ENCODE data around the gene NUP214. TPM values are rescaled to one million over a fixed set of nuclear protein-coding genes. Genes with fewer than 3 reads are reported as not detected.

Gene NUP214
- total RNA-seq, 1 donor from 2014 or later: 56.5 TPM

GRCh38 chr9:131165523-131165922 lies 40.1 kb downstream of the NUP214 start:
- DNase-seq: no peak
- Mint-ChIP-seq H3K9me3 (ENCODE audit: unreplicated experiment) (no peaks in the 10 kb centered on the region), H3K4me1 (ENCODE audit: low read depth, unreplicated experiment) (peaks cover 15% of the 10 kb centered on the region), H3K36me3 (ENCODE audit: unreplicated experiment) (no peaks in the 10 kb centered on the region), H3K27ac (ENCODE audit: unreplicated experiment) (no peak overlapping the region), H3K27me3 (ENCODE audit: unreplicated experiment) (no peaks in the 10 kb centered on the region), H3K4me3 (ENCODE audit: unreplicated experiment) (no peak overlapping the region)
- TF ChIP-seq CTCF (IDR thresholded peaks at IDR 0.05; ENCODE audit: partially characterized antibody, unreplicated experiment): no peak

GRCh38 chr9:131167146-131167692 lies 41.8 kb downstream of the NUP214 start:
- Mint-ChIP-seq H3K9me3 (ENCODE audit: unreplicated experiment) (no peaks in the 10 kb centered on the region), H3K27me3 (ENCODE audit: unreplicated experiment) (no peaks in the 10 kb centered on the region), H3K27ac (ENCODE audit: unreplicated experiment) (peak overlapping the region; percentile 88), H3K4me3 (ENCODE audit: unreplicated experiment) (no peak overlapping the region), H3K4me1 (ENCODE audit: low read depth, unreplicated experiment) (peaks cover 15% of the 10 kb centered on the region), H3K36me3 (ENCODE audit: unreplicated experiment) (no peaks in the 10 kb centered on the region)
- TF ChIP-seq CTCF (IDR thresholded peaks at IDR 0.05; ENCODE audit: partially characterized antibody, unreplicated experiment): no peak
- no peak for DNase-seq

GRCh38 chr9:131167936-131168335 lies 42.5 kb downstream of the NUP214 start:
- DNase-seq: no peak
- Mint-ChIP-seq H3K36me3 (ENCODE audit: unreplicated experiment) (no peaks in the 10 kb centered on the region), H3K27me3 (ENCODE audit: unreplicated experiment) (no peaks in the 10 kb centered on the region), H3K27ac (ENCODE audit: unreplicated experiment) (peak overlapping the region; percentile 88), H3K9me3 (ENCODE audit: unreplicated experiment) (no peaks in the 10 kb centered on the region), H3K4me1 (ENCODE audit: low read depth, unreplicated experiment) (peaks cover 15% of the 10 kb centered on the region), H3K4me3 (ENCODE audit: unreplicated experiment) (no peak overlapping the region)
- TF ChIP-seq CTCF (IDR thresholded peaks at IDR 0.05; ENCODE audit: partially characterized antibody, unreplicated experiment): no peak

GRCh38 chr9:131169563-131170240 lies 44.3 kb downstream of the NUP214 start:
- H3K4me3 Mint-ChIP-seq (ENCODE audit: unreplicated experiment): no peak overlapping the region
- peaks cover 15% of the 10 kb centered on the region for H3K4me1 Mint-ChIP-seq (ENCODE audit: low read depth, unreplicated experiment)
- no peak for DNase-seq
- TF ChIP-seq CTCF (IDR thresholded peaks at IDR 0.05; ENCODE audit: partially characterized antibody, unreplicated experiment): no peak
- H3K9me3 Mint-ChIP-seq (ENCODE audit: unreplicated experiment): no peaks in the 10 kb centered on the region
- no peaks in the 10 kb centered on the region for H3K36me3 Mint-ChIP-seq (ENCODE audit: unreplicated experiment)
- H3K27me3 Mint-ChIP-seq (ENCODE audit: unreplicated experiment): no peaks in the 10 kb centered on the region
- no peak overlapping the region for H3K27ac Mint-ChIP-seq (ENCODE audit: unreplicated experiment)

GRCh38 chr9:131173995-131174394 lies 48.6 kb downstream of the NUP214 start:
- no peaks in the 10 kb centered on the region for H3K9me3 Mint-ChIP-seq (ENCODE audit: unreplicated experiment)
- no peaks in the 10 kb centered on the region for H3K36me3 Mint-ChIP-seq (ENCODE audit: unreplicated experiment)
- no peak for TF ChIP-seq CTCF (IDR thresholded peaks at IDR 0.05; ENCODE audit: partially characterized antibody, unreplicated experiment)
- no peaks in the 10 kb centered on the region for H3K27me3 Mint-ChIP-seq (ENCODE audit: unreplicated experiment)
- H3K4me3 Mint-ChIP-seq (ENCODE audit: unreplicated experiment): no peak overlapping the region
- no peak for DNase-seq
- peaks cover 19% of the 10 kb centered on the region for H3K4me1 Mint-ChIP-seq (ENCODE audit: low read depth, unreplicated experiment)
- H3K27ac Mint-ChIP-seq (ENCODE audit: unreplicated experiment): no peak overlapping the region

Data from glutamatergic neuron (in vitro differentiated cells).